ENCODE results near the gene COG5.
A peak's percentile ranks its signal among the peaks of the same experiment; 100 is the strongest.

COG5 gene

GRCh38 chr7:107169120-107170050, 394.3 kb downstream of the COG5 start:
- TF ChIP-seq CTCF (IDR thresholded peaks at IDR 0.05; ENCODE audit: extremely low read depth, missing control alignments): no peak
- DNase-seq (ENCODE audit: low spot score): peak; percentile 84

- no peak for TF ChIP-seq CTCF (IDR thresholded peaks at IDR 0.05; ENCODE audit: extremely low read depth, missing control alignments)
- peak; percentile 95 for DNase-seq (ENCODE audit: low spot score)
These were observed 395.2 kb downstream of the COG5 start, which contains the start of gene HBP1 for GRCh38 chr7:107168233-107169119. HBP1 (plus strand) TSS chr7:107169003; CDS start chr7:107179894, 10,891 bp downstream.

- peak; percentile 25 for DNase-seq (ENCODE audit: low spot score)
- TF ChIP-seq CTCF (IDR thresholded peaks at IDR 0.05; ENCODE audit: extremely low read depth, missing control alignments): no peak
These were observed 396.1 kb downstream of the COG5 start for GRCh38 chr7:107167483-107168232.

- no peak for DNase-seq (ENCODE audit: low spot score)
- TF ChIP-seq CTCF (IDR thresholded peaks at IDR 0.05; ENCODE audit: extremely low read depth, missing control alignments): no peak
These were observed 396.8 kb downstream of the COG5 start for GRCh38 chr7:107166736-107167426.

GRCh38 chr7:107165341-107165740, 398.4 kb downstream of the COG5 start:
- no peak for TF ChIP-seq CTCF (IDR thresholded peaks at IDR 0.05; ENCODE audit: extremely low read depth, missing control alignments)
- DNase-seq (ENCODE audit: low spot score): no peak

- no peak for TF ChIP-seq CTCF (IDR thresholded peaks at IDR 0.05; ENCODE audit: extremely low read depth, missing control alignments)
- no peak for DNase-seq (ENCODE audit: low spot score)
These were observed 399.6 kb downstream of the COG5 start for GRCh38 chr7:107164092-107164491.
